Astrocyte (in vitro differentiated cells and primary cell): ENCODE measurements around the gene PPM1G. TPM values are rescaled to one million over a fixed set of nuclear protein-coding genes. Genes with fewer than 3 reads are reported as not detected.
A peak's percentile ranks its signal among the peaks of the same experiment; 100 is the strongest.

Source experiments
- DNase-seq: peaks from one replicate; pipeline ENCODE4 v3.0.0-alpha.2; 2010; ENCODE audit warnings: low read depth
- FAIRE-seq: peaks from 2 replicates; lab custom pipeline; 2011; peaks lifted over from hg19 to GRCh38; lab: Jason Lieb, UNC
- H2AFZ ChIP-seq: 2 replicates; pipeline ENCODE4 v1.6.0; 2012; ENCODE audit warnings: low read depth, low read length, inconsistent platforms
- H3K27ac ChIP-seq: 2 replicates; pipeline ENCODE4 v1.5.1; 2011; ENCODE audit warnings: low read depth, low read length, inconsistent platforms
- H3K27me3 ChIP-seq: 2 replicates; pipeline ENCODE4 v1.6.0; 2011; ENCODE audit warnings: low read length, inconsistent platforms; ENCODE audit not compliant: insufficient read depth
- H3K36me3 ChIP-seq: 2 replicates; pipeline ENCODE4 v1.5.1; 2011; ENCODE audit warnings: low read length, inconsistent platforms; ENCODE audit not compliant: insufficient read depth
- H3K4me1 ChIP-seq: 2 replicates; pipeline ENCODE4 v1.5.1; 2011; ENCODE audit warnings: low read length, inconsistent platforms; ENCODE audit not compliant: insufficient read depth
- H3K4me2 ChIP-seq: 2 replicates; pipeline ENCODE4 v1.6.0; 2012; ENCODE audit warnings: low read length, inconsistent platforms
- H3K4me3 ChIP-seq: 2 replicates; pipeline ENCODE4 v1.5.1; 2011; ENCODE audit warnings: low read depth, mild to moderate bottlenecking, low read length, inconsistent platforms; ENCODE audit not compliant: insufficient read depth
- H3K79me2 ChIP-seq: 2 replicates; pipeline ENCODE4 v1.6.0; 2012; ENCODE audit warnings: mild to moderate bottlenecking, low read length, inconsistent platforms; ENCODE audit not compliant: insufficient read depth
- H3K9ac ChIP-seq: 2 replicates; pipeline ENCODE4 v1.6.0; 2012; ENCODE audit warnings: mild to moderate bottlenecking, low read length, inconsistent platforms
- H3K9me3 ChIP-seq: 2 replicates; pipeline ENCODE4 v1.5.1; 2012; ENCODE audit warnings: low read depth, mild to moderate bottlenecking, low read length, inconsistent platforms; ENCODE audit not compliant: insufficient read depth
- H4K20me1 ChIP-seq: 2 replicates; pipeline ENCODE4 v1.6.0; 2012; ENCODE audit warnings: low read length, inconsistent platforms; ENCODE audit not compliant: insufficient read depth
- H3K27ac Mint-ChIP-seq: one replicate; pipeline ENCODE4 v1.8.0; 2021; ENCODE audit warnings: mild to moderate bottlenecking, mixed read lengths; ENCODE audit not compliant: unreplicated experiment
- H3K27me3 Mint-ChIP-seq: one replicate; pipeline ENCODE4 v1.8.0; 2021; ENCODE audit warnings: low read depth, mixed read lengths; ENCODE audit not compliant: unreplicated experiment
- H3K36me3 Mint-ChIP-seq: one replicate; pipeline ENCODE4 v1.8.0; 2021; ENCODE audit warnings: low read depth, mixed read lengths; ENCODE audit not compliant: unreplicated experiment
- H3K4me1 Mint-ChIP-seq: one replicate; pipeline ENCODE4 v1.8.0; 2021; ENCODE audit warnings: low read depth, mixed read lengths; ENCODE audit not compliant: unreplicated experiment
- H3K4me3 Mint-ChIP-seq: one replicate; pipeline ENCODE4 v1.8.0; 2021; ENCODE audit warnings: mild to moderate bottlenecking, moderate library complexity, mixed read lengths; ENCODE audit not compliant: unreplicated experiment
- H3K9me3 Mint-ChIP-seq: one replicate; pipeline ENCODE4 v1.8.0; 2021; ENCODE audit warnings: mild to moderate bottlenecking, mixed read lengths; ENCODE audit not compliant: unreplicated experiment
- CTCF ChIP-seq: IDR thresholded peaks from 2 replicates; pipeline ENCODE4 v1.5.1; 2011; ENCODE audit warnings: low read depth, mild to moderate bottlenecking, inconsistent platforms, low read length, moderate library complexity; ENCODE audit not compliant: insufficient read depth
- EZH2 ChIP-seq: IDR thresholded peaks from 2 replicates; pipeline ENCODE4 v1.6.1; 2012; ENCODE audit warnings: mild to moderate bottlenecking, low read length, inconsistent platforms; ENCODE audit not compliant: insufficient read depth
- total RNA-seq: library from RNA; stranded (reverse); gene quantifications from 2 replicates; pipeline ENCODE4 v1.2.1, GENCODE V29; 2021

Gene PPM1G
- total RNA-seq, 1 donor from 2014 or later = 79.0 TPM

DNA sequence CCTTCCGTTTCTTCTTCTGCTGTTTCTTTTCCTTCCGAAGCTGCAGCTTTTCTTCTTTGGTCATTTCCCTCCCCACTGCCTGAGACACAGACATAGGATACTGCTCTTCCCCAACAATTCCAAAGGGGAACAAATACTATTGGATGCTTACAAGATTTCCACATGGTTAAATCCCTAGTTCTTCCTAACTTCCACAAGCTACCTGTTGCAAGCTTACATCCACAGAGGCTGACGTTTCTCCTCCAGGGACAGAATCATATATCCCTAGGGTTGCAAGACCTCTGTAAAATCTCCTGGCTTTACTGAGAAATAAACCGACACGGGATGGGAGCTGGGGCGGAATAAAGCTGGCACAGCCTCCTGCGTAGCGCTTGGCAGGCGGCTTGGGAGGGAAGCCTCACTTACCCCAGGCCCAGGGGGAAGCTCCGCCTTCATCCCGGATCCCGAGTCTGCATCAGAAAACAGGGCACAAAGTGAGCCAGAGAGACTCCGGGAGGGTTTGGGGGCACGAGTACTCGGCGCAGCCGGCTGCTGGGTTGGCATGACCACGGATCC, 39.8 kb downstream of the PPM1G start:
- peak overlapping the region; percentile 91 for H3K27ac Mint-ChIP-seq
- TF ChIP-seq CTCF (no peak), EZH2 (no peak)
- Histone ChIP-seq H3K27ac (peak overlapping the region; percentile 74), H2AFZ (peak overlapping the region; percentile 92), H3K27me3 (no peaks in the 10 kb centered on the region), H4K20me1 (peaks cover 44% of the 10 kb centered on the region), H3K4me2 (peak overlapping the region; percentile 91), H3K36me3 (peaks cover 38% of the 10 kb centered on the region), H3K79me2 (peaks cover 70% of the 10 kb centered on the region), H3K9me3 (no peaks in the 10 kb centered on the region), H3K4me3 (peak overlapping the region; percentile 79), H3K9ac (peak overlapping the region; percentile 97), H3K4me1 (peaks cover 23% of the 10 kb centered on the region)
- H3K4me3 Mint-ChIP-seq = peak overlapping the region; percentile 96
- H3K27me3 Mint-ChIP-seq = no peaks in the 10 kb centered on the region
- peaks cover 12% of the 10 kb centered on the region for H3K36me3 Mint-ChIP-seq
- H3K4me1 Mint-ChIP-seq = peaks cover 23% of the 10 kb centered on the region
- DNase-seq = peak; percentile 47
- H3K9me3 Mint-ChIP-seq = peaks cover 2% of the 10 kb centered on the region
- FAIRE-seq = no peak

DNA sequence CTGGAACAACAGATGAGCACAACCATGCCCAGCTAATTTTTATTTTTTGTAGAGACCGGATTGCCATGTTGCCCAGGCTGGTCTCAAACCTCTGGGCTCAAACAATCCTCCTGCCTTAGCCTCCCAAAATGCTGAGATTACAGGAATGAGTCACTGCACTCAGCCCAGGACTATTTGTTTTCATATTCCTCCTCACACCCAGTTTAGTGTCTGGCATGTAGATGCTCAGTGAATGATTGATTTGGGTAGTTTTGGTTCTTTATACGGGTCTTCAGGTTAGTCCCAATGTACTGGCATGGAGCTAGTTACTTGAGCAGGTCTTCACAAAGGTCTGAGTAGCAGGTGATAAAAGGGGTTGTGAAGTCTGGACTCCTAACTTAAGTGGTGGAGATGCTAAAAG, 45.5 kb downstream of the PPM1G start:
- no peak for TF ChIP-seq EZH2
- no peak for TF ChIP-seq CTCF
- no peak overlapping the region for H3K4me3 ChIP-seq
- H3K79me2 ChIP-seq = peaks cover 24% of the 10 kb centered on the region
- no peak overlapping the region for H3K4me2 ChIP-seq
- peaks cover 5% of the 10 kb centered on the region for H3K4me1 ChIP-seq
- no peaks in the 10 kb centered on the region for H3K27me3 ChIP-seq
- no peak overlapping the region for H2AFZ ChIP-seq
- peaks cover 7% of the 10 kb centered on the region for H3K4me1 Mint-ChIP-seq
- H3K36me3 ChIP-seq = peaks cover 35% of the 10 kb centered on the region
- H3K27ac Mint-ChIP-seq = no peak overlapping the region
- DNase-seq (no peak), FAIRE-seq (no peak)
- no peaks in the 10 kb centered on the region for H3K9me3 ChIP-seq
- peaks cover 18% of the 10 kb centered on the region for H3K36me3 Mint-ChIP-seq
- H3K9me3 Mint-ChIP-seq = no peaks in the 10 kb centered on the region
- peak overlapping the region; percentile 60 for H3K4me3 Mint-ChIP-seq
- no peak overlapping the region for H3K27ac ChIP-seq
- no peak overlapping the region for H3K9ac ChIP-seq
- H3K27me3 Mint-ChIP-seq = no peaks in the 10 kb centered on the region
- H4K20me1 ChIP-seq = peaks cover 19% of the 10 kb centered on the region

GRCh38 chr2:27362678-27363420, 46.5 kb downstream of the PPM1G start:
- no peak overlapping the region for H3K27ac ChIP-seq

More at GRCh38 chr2:27362678-27363420, 46.5 kb downstream of the PPM1G start:
- no peaks in the 10 kb centered on the region for H3K9me3 ChIP-seq
- H3K27me3 ChIP-seq = no peaks in the 10 kb centered on the region
- peaks cover 5% of the 10 kb centered on the region for H3K4me1 ChIP-seq
- no peak overlapping the region for H2AFZ ChIP-seq
- no peak overlapping the region for H3K9ac ChIP-seq
- Mint-ChIP-seq H3K4me1 (peaks cover 8% of the 10 kb centered on the region), H3K27me3 (no peaks in the 10 kb centered on the region), H3K4me3 (no peak overlapping the region), H3K36me3 (peaks cover 19% of the 10 kb centered on the region), H3K27ac (no peak overlapping the region), H3K9me3 (no peaks in the 10 kb centered on the region)
- peaks cover 31% of the 10 kb centered on the region for H3K36me3 ChIP-seq
- H4K20me1 ChIP-seq = peaks cover 8% of the 10 kb centered on the region
- FAIRE-seq (no peak), DNase-seq (no peak)
- no peak overlapping the region for H3K4me3 ChIP-seq
- H3K4me2 ChIP-seq = no peak overlapping the region
- TF ChIP-seq CTCF = no peak
- no peak for TF ChIP-seq EZH2
- peaks cover 21% of the 10 kb centered on the region for H3K79me2 ChIP-seq
